Naive thymus-derived CD8-positive, alpha-beta T cell (primary cell): Measurements from ENCODE around the gene RIOX2. TPM values are rescaled to one million over a fixed set of nuclear protein-coding genes. Genes with fewer than 3 reads are reported as not detected.
"Not testable (repeated sequence)": the region's sequence is repeated elsewhere in the genome, so short reads cannot be mapped to it uniquely, and the experiment has no call there.

Experiments used
- ATAC-seq, 2 donors: fragments of 150-1000 bp; cut with Tn5 transposase in 1 of 2; sonication (Bioruptor Pico), chemical (Tn5 transposase) in 1 of 2; 1 replicate in 1 of 2; 2 replicates in 1 of 2; pipeline ENCODE4 v1.10.0; 2021; ENCODE audit warnings: mild to moderate bottlenecking in 2 of 2, moderate library complexity in 2 of 2
- POLR2A ChIA-PET: fragments of 350-600 bp; sonication (Branson Sonifier 250); formaldehyde crosslinking; loops from one replicate; lab custom pipeline; 2021; ENCODE audit warnings: antibody characterized with exemption; lab: Charles Lee
- DNase-seq, 10 donors: peaks; one replicate each; pipeline versions ENCODE4 v3.0.0 to v3.0.0-alpha.2; 2020 to 2022
- H3K27ac Mint-ChIP-seq, 10 donors: one replicate each; pipeline ENCODE4 v1.8.0; 2020 to 2022; ENCODE audit warnings: mild to moderate bottlenecking in 10 of 10, mixed read lengths in 10 of 10, moderate library complexity in 4 of 10, inconsistent platforms in 1 of 10
- H3K27me3 Mint-ChIP-seq, 5 donors: one replicate each; pipeline ENCODE4 v1.8.0; 2021 to 2022; ENCODE audit warnings: mixed read lengths in 5 of 5
- H3K36me3 Mint-ChIP-seq, 3 donors: one replicate each; pipeline ENCODE4 v1.8.0; 2020 to 2022; ENCODE audit warnings: mixed read lengths in 3 of 3, mild to moderate bottlenecking in 2 of 3, inconsistent platforms in 1 of 3
- H3K4me1 Mint-ChIP-seq, 4 donors: one replicate each; pipeline ENCODE4 v1.8.0; 2021 to 2022; ENCODE audit warnings: mixed read lengths in 4 of 4
- H3K4me3 Mint-ChIP-seq, 10 donors: one replicate each; pipeline ENCODE4 v1.8.0; 2020 to 2022; ENCODE audit warnings: mild to moderate bottlenecking in 10 of 10, mixed read lengths in 10 of 10, moderate library complexity in 6 of 10, inconsistent platforms in 1 of 10
- H3K9me3 Mint-ChIP-seq, 9 donors: one replicate each; pipeline ENCODE4 v1.8.0; 2020 to 2022; ENCODE audit warnings: mixed read lengths in 9 of 9, mild to moderate bottlenecking in 3 of 9, inconsistent platforms in 1 of 9, moderate library complexity in 1 of 9
- polyA plus RNA-seq, 3 donors: library from polyadenylated mRNA; unstranded; fragments of 300-500 nt; fragmentation: Illumina TruSeq; gene quantifications; one replicate each; pipeline ENCODE4 v1.2.3, GENCODE V29; 2021
- total RNA-seq, 8 experiments: library from RNA in 2 of 8; stranded (reverse) in 2 of 8; gene quantifications; one replicate each; pipeline ENCODE4 v1.2.3 and lab custom pipeline; 2021 to 2026

Gene RIOX2
- total and polyA plus RNA-seq, 5 experiments from 2014 or later, result 26.9 to 36.5 (median 32.4) TPM

DNA sequence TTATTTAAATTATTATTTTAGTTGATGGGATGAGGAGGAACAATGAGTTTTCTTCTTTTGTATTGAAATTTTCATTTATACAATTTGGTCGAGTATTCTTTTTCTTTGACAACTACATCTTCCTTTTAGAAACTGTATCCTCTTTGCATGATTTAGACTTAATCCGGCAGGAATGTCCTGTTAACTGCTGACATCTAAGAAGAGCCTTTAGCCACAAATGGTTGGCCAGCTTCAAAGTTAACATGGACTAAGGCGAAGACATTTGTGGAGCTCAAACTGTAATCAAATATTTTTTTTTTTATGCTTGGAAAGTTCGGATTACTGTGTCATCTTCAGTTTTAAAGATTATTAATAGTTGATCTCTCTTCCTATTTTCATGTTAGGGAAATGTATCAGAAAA, 43.2 kb downstream of the RIOX2 start:
- Mint-ChIP-seq H3K4me1 (peaks cover 0 to 3% (median 1%) of the 10 kb centered on the region in 4 donors), H3K27me3 (no peaks in the 10 kb centered on the region), H3K27ac (no peak overlapping the region), H3K36me3 (peaks cover 6 to 17% (median 11%) of the 10 kb centered on the region in 3 donors), H3K4me3 (no peak overlapping the region), H3K9me3 (peaks cover 0 to 11% (median 0%) of the 10 kb centered on the region in 9 donors)
- DNase-seq, result no peak
- no peak for ATAC-seq
- POLR2A ChIA-PET, result interaction anchor here (0.7 to 1.2 kb wide), 2 partner anchors 9 to 108 kb away, joined by 3 read pairs; no protein-coding TSS in a partner anchor

- Mint-ChIP-seq H3K27me3 (no peaks in the 10 kb centered on the region), H3K36me3 (peaks cover 10 to 20% (median 17%) of the 10 kb centered on the region in 3 donors), H3K9me3 (peaks cover 0 to 11% (median 0%) of the 10 kb centered on the region in 9 donors), H3K4me1 (peaks cover 0 to 3% (median 1%) of the 10 kb centered on the region in 4 donors), H3K27ac (no peak overlapping the region), H3K4me3 (no peak overlapping the region)
- DNase-seq (no peak), ATAC-seq (no peak)
- POLR2A ChIA-PET, result no interaction called here
Observed at GRCh38 chr3:97927704-97928103, 44.5 kb downstream of the RIOX2 start.

DNA sequence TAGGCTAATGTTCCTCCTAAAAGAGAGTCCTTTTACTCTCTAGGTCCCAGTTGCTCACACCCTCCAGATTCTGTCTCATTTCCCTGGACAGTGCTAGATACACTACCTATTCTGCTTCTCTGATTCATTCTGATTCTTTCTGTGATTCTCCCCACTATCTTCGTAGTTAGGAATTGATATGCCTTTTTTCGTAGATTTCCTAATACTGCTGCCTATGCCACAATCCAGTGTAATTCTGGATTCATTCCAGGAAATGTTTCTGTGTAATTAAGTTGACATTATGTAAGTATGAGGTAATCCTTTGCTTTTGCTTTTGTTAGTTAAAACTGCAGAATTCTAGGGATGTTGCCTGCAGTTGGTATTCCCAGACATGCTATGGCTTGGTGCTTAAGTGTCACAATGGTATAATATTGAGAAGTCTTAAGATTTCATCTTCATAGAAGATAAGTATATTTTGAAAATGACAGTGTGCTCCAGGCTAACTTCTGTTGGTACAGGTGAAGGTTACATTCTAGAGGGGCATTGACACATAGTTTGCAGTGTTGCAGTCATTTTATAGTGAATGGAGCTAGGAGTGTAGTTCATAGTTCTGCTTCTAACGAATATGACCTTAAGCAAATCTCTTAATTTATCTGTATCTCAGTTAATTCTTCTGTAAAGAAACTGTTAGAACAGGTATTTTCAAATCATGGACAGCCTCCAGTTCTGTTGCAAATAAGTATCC, 54.3 kb downstream of the RIOX2 start:
- POLR2A ChIA-PET, result interaction anchor here (0.6 kb wide), 1 partner anchor 86 kb away, joined by 3 read pairs; no protein-coding TSS in a partner anchor

DNA sequence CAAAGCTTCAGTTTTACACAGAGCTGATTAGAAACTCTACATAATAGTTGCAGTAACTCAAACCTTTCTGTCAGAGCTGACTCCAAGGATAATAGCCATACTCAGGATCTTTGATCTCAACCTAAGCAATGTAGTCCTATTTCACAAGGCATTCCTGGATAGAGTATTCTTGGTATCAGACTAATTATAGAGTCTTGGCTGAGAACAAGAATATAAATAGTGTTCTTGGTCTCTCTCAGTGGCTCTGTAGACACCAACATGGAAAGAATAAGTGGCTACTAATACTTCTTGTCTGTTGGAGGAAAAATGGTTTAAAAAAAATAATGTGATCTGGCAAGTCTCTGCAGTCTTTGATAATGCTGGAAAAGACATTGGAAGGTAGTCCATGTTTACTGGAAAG, 55.7 kb downstream of the RIOX2 start:
- DNase-seq, result no peak
- POLR2A ChIA-PET, result no interaction called here
- H3K27me3 Mint-ChIP-seq, result no peaks in the 10 kb centered on the region
- H3K4me3 Mint-ChIP-seq, result no peak overlapping the region
- peaks cover 0 to 4% (median 0%) of the 10 kb centered on the region in 9 donors for H3K9me3 Mint-ChIP-seq
- peak overlapping the region in 1 of 10 donors; percentile 19 for H3K27ac Mint-ChIP-seq
- ATAC-seq, result no peak
- H3K36me3 Mint-ChIP-seq, result peaks cover 13 to 49% (median 21%) of the 10 kb centered on the region in 3 donors
- H3K4me1 Mint-ChIP-seq, result peaks cover 2 to 8% (median 4%) of the 10 kb centered on the region in 4 donors

More for the DNA sequence above, 54.3 kb downstream of the RIOX2 start:
- Mint-ChIP-seq H3K9me3 (peaks cover 0 to 2% (median 0%) of the 10 kb centered on the region in 9 donors), H3K4me3 (no peak overlapping the region), H3K27me3 (no peaks in the 10 kb centered on the region), H3K4me1 (peaks cover 0 to 4% (median under 1%) of the 10 kb centered on the region in 4 donors), H3K27ac (no peak overlapping the region), H3K36me3 (peaks cover 13 to 57% (median 27%) of the 10 kb centered on the region in 3 donors)
- no peak for DNase-seq
- no peak for ATAC-seq

GRCh38 chr3:97914388-97914787, 57.8 kb downstream of the RIOX2 start:
- H3K27me3 Mint-ChIP-seq, result no peaks in the 10 kb centered on the region
- no peak for DNase-seq

DNA sequence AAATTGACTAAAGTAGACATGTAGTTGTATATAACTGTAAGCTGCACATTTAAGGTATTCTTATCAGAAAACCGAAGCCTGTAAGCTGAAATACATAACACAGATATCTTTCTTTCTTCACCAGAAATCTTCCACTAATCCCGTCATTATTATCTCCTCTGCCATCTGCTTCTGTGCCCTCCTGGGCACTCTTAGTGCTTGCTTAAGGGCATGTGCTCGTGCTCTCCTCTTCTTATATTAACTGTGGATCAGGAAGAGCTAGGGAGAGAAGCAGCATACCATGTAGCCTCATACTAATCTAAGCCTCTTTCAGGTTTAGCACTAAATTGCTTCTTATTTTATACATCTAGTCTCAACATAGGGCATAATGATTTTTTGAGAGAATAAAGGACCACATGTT, 60.8 kb downstream of the RIOX2 start:
- no peak for ATAC-seq
- POLR2A ChIA-PET, result interaction anchor here (1.0 kb wide), 1 partner anchor 20 kb away, joined by 3 read pairs; no protein-coding TSS in a partner anchor
- Mint-ChIP-seq H3K27me3 (no peaks in the 10 kb centered on the region), H3K4me1 (peaks cover 8 to 25% (median 17%) of the 10 kb centered on the region in 4 donors), H3K9me3 (peaks cover 0 to 27% (median 4%) of the 10 kb centered on the region in 9 donors), H3K36me3 (peaks cover 0 to 14% (median under 1%) of the 10 kb centered on the region in 3 donors), H3K27ac (peak overlapping the region; percentile 73 to 97 (median 95)), H3K4me3 (peak overlapping the region in 8 of 10 donors; percentile 8 to 88 (median 80))
- no peak for DNase-seq

More at GRCh38 chr3:97914388-97914787, 57.8 kb downstream of the RIOX2 start:
- no peak overlapping the region for H3K27ac Mint-ChIP-seq
- peaks cover 0 to 17% (median 2%) of the 10 kb centered on the region in 9 donors for H3K9me3 Mint-ChIP-seq
- no peak for ATAC-seq
- no peak overlapping the region for H3K4me3 Mint-ChIP-seq
- peaks cover 10 to 24% (median 17%) of the 10 kb centered on the region in 4 donors for H3K4me1 Mint-ChIP-seq
- peaks cover 7 to 37% (median 7%) of the 10 kb centered on the region in 3 donors for H3K36me3 Mint-ChIP-seq
- POLR2A ChIA-PET, result no interaction called here

- POLR2A ChIA-PET, result interaction anchor here (1.0 kb wide), 1 partner anchor 20 kb away, joined by 3 read pairs; no protein-coding TSS in a partner anchor
- Mint-ChIP-seq H3K27ac (peak overlapping the region; percentile 82 to 97 (median 95)), H3K4me1 (peaks cover 8 to 25% (median 17%) of the 10 kb centered on the region in 4 donors), H3K4me3 (peak overlapping the region; percentile 71 to 88 (median 82)), H3K27me3 (no peaks in the 10 kb centered on the region), H3K9me3 (peaks cover 0 to 27% (median 4%) of the 10 kb centered on the region in 9 donors), H3K36me3 (peaks cover 0 to 14% (median 0%) of the 10 kb centered on the region in 3 donors)
- ATAC-seq, result peak; percentile 82 to 87
- DNase-seq, result peak in 3 of 10 donors; percentile 41 to 49 (median 46)
Observed at GRCh38 chr3:97910931-97911351, 61.3 kb downstream of the RIOX2 start.

- Mint-ChIP-seq H3K27ac (peak overlapping the region; percentile 82 to 97 (median 95)), H3K4me1 (peaks cover 8 to 25% (median 17%) of the 10 kb centered on the region in 4 donors), H3K4me3 (peak overlapping the region; percentile 71 to 88 (median 82)), H3K9me3 (peaks cover 0 to 27% (median 4%) of the 10 kb centered on the region in 9 donors), H3K36me3 (peaks cover 0 to 12% (median 0%) of the 10 kb centered on the region in 3 donors)
- H3K27me3 Mint-ChIP-seq, POLR2A ChIA-PET: not testable (repeated sequence)
- peak in 1 of 2 donors; percentile 67 for ATAC-seq
- DNase-seq, result peak; percentile 3 to 73 (median 46)
Observed at GRCh38 chr3:97910236-97910831, 61.9 kb downstream of the RIOX2 start.

DNA sequence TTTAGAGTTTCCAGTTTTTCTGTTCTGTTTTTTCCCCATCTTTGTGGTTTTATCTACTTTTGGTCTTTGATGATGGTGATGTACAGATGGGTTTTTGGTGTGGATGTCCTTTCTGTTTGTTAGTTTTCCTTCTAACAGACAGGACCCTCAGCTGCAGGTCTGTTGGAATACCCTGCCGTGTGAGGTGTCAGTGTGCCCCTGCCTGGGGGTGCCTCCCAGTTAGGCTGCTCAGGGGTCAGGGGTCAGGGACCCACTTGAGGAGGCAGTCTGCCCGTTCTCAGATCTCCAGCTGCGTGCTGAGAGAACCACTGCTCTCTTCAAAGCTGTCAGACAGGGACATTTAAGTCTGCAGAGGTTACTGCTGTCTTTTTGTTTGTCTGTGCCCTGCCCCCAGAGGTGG, 62.4 kb downstream of the RIOX2 start:
- ATAC-seq, POLR2A ChIA-PET, H3K27me3 Mint-ChIP-seq: not testable (repeated sequence)
- peak overlapping the region in 6 of 10 donors; percentile 12 to 88 (median 82) for H3K4me3 Mint-ChIP-seq
- DNase-seq, result peak in 1 of 10 donors; percentile 5
- peaks cover 0 to 12% (median 0%) of the 10 kb centered on the region in 3 donors for H3K36me3 Mint-ChIP-seq
- peak overlapping the region in 3 of 10 donors; percentile 92 to 96 (median 95) for H3K27ac Mint-ChIP-seq
- peaks cover 0 to 27% (median 4%) of the 10 kb centered on the region in 9 donors for H3K9me3 Mint-ChIP-seq
- peaks cover 8 to 25% (median 17%) of the 10 kb centered on the region in 4 donors for H3K4me1 Mint-ChIP-seq

DNA sequence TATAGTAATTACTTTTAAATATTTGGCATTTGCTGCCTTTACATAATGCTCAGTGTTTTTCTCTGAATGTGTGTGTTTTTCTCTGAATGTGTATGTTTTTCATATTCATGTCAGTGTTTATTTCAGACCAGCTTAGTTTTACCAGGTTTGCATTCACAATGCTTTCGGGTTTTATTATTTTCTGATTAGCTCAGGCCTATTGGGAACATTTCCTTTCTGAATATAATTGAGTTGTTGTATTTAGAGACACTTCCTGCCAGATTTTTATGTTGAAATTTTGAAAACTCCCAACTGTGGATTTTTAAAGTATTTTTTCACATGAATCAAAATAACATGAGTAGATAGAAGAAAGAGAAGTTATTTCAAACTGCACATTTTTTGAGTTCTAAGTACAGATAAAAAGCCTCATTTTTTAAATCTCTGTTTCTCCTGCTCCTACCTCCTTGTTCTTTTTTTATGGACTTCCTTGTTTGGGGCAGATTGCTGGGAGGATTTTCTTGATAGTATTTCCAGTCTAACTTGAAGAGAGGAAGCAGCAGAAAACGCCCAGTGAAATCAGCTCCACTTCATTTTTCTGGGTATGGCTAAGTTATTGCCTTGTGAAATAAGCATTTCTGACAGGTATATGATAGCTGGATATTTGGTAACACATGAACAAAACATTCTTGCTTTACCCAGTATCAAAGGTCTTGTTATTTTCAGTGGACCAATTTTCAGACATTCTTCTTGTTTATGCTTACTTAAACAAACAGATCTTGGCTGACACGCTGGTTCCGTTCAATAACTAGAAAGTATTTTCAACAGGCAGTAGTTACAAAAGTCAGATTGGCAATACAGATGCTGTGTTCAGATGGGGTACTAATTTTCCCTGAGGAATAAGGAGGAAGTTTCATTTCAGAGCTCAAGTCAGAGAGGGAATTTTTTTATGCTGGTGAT, 70.7 kb downstream of the RIOX2 start:
- Mint-ChIP-seq H3K4me1 (peaks cover 4 to 13% (median 10%) of the 10 kb centered on the region in 4 donors), H3K9me3 (peaks cover 0 to 27% (median 0%) of the 10 kb centered on the region in 9 donors), H3K36me3 (peaks cover 0 to 6% (median 0%) of the 10 kb centered on the region in 3 donors), H3K27me3 (no peaks in the 10 kb centered on the region), H3K27ac (peak overlapping the region in 2 of 10 donors; percentile 44 to 48), H3K4me3 (peak overlapping the region in 2 of 10 donors; percentile 20 to 30)
- POLR2A ChIA-PET, result no interaction called here
- no peak for ATAC-seq
- DNase-seq, result no peak

GRCh38 chr3:97899331-97899730, 72.9 kb downstream of the RIOX2 start:
- peaks cover 0 to 21% (median 0%) of the 10 kb centered on the region in 9 donors for H3K9me3 Mint-ChIP-seq
- H3K27me3 Mint-ChIP-seq, result no peaks in the 10 kb centered on the region
- ATAC-seq (no peak), DNase-seq (no peak)
- H3K27ac Mint-ChIP-seq, result no peak overlapping the region
- H3K4me3 Mint-ChIP-seq, result no peak overlapping the region
- POLR2A ChIA-PET, result no interaction called here
- H3K4me1 Mint-ChIP-seq, result peaks cover 4 to 13% (median 11%) of the 10 kb centered on the region in 4 donors
- H3K36me3 Mint-ChIP-seq, result peaks cover 0 to 5% (median 0%) of the 10 kb centered on the region in 3 donors
